Epithelial cell of esophagus (primary cell): ENCODE data around the gene KCND3.

ENCODE experiments used
- DNase-seq: peaks from one replicate; pipeline ENCODE4 v3.0.0; 2010; ENCODE audit warnings: low read depth
- H3K4me3 ChIP-seq: 2 replicates; pipeline ENCODE4 v1.5.1; 2011; ENCODE audit warnings: mild to moderate bottlenecking, low read length, control low read depth
- CTCF ChIP-seq: IDR thresholded peaks from 2 replicates; pipeline ENCODE4 v1.5.1; 2011; ENCODE audit warnings: low read depth, mild to moderate bottlenecking, low read length, control low read depth, inconsistent platforms; ENCODE audit not compliant: insufficient read depth; ENCODE audit errors: missing control alignments

Gene KCND3

GRCh38 chr1:111813440-111814304, 175.8 kb downstream of the KCND3 start:
- no peak for TF ChIP-seq CTCF
- no peak overlapping the region for H3K4me3 ChIP-seq

GRCh38 chr1:111812306-111812705, 177.2 kb downstream of the KCND3 start:
- no peak for DNase-seq
- TF ChIP-seq CTCF = no peak
- no peak overlapping the region for H3K4me3 ChIP-seq

More at GRCh38 chr1:111813440-111814304, 175.8 kb downstream of the KCND3 start:
- no peak for DNase-seq

- DNase-seq = no peak
- no peak overlapping the region for H3K4me3 ChIP-seq
- no peak for TF ChIP-seq CTCF
Observed at GRCh38 chr1:111811891-111812290, 177.6 kb downstream of the KCND3 start.

GRCh38 chr1:111805251-111805650, 184.2 kb downstream of the KCND3 start:
- no peak for DNase-seq
- no peak for TF ChIP-seq CTCF
- H3K4me3 ChIP-seq = no peak overlapping the region

GRCh38 chr1:111804776-111805175, 184.7 kb downstream of the KCND3 start:
- no peak overlapping the region for H3K4me3 ChIP-seq
- DNase-seq = no peak
- TF ChIP-seq CTCF = no peak

GRCh38 chr1:111803951-111804350, 185.5 kb downstream of the KCND3 start:
- H3K4me3 ChIP-seq = no peak overlapping the region
- no peak for TF ChIP-seq CTCF
- DNase-seq = no peak

- no peak for TF ChIP-seq CTCF
- H3K4me3 ChIP-seq = no peak overlapping the region
- no peak for DNase-seq
Observed at GRCh38 chr1:111802984-111803383, 186.5 kb downstream of the KCND3 start.
